HG02840 (cell line): ENCODE measurements around the gene RNF10.

Experiments used
- ATAC-seq: cut with Tn5 transposase; IDR thresholded peaks from one replicate; pipeline ENCODE4 v1.9.1; 2021; ENCODE audit warnings: mild to moderate bottlenecking, moderate library complexity, moderate number of reproducible peaks; ENCODE audit not compliant: unreplicated experiment, low FRiP score

Gene RNF10

DNA sequence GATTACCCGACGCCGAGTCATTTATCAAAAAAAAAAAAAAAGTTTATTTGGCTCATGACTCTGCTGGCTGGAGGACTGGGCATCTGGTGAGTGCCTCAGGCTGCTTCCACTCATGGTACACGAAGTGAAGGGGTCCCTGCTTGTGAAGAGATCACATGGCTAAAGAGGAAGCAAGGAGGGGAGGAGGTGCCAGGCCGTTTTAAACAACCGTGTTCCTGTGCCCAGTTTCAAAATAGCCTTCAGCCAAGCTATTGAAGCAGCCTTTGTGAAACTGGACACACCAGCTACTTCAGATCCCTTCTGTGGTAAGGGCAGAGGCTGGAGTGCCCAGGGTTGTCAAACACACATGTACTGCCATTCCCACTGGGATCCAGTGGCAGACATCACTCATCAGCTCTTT is 39.4 kb downstream of the RNF10 start:
- no peak for ATAC-seq

DNA sequence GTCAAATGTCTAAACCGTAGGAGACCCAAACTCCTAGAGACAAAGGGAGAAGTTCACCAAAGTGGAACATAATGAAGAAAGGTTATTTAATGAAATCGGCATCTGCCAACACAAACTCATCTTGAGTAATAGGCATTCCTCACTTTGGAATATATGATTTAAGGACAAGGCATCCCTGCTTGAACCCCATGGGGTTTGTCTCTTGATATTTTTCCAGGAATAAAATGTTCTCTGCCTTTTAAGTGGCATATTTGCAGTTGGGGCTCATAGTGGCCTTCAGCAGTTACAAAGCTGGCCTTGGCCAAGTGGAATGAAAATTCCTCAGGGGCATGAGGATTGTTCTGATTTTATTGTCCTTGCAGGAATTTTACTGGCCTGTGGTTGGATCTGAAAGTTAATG is 40.0 kb downstream of the RNF10 start:
- ATAC-seq: no peak

DNA sequence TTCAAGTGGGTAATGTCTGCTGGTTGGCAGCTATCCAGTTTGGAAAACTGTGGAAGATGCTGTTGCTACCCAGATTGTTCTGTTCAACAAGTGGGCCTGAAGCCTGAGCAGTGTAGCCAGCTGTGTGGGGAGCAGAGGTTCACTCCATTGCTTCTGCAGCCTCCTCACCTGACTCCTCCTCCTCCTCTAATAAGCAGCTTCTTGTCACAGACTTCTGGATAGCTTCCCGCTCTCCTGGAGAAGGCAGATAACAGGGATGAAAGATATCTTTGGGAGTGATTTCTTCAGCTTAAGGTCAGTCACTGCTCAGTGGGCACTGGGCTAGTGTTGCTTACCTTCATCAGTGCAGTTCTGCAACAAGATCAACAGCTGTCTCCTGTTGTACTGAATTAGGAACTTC is 45.0 kb downstream of the RNF10 start:
- no peak for ATAC-seq

DNA sequence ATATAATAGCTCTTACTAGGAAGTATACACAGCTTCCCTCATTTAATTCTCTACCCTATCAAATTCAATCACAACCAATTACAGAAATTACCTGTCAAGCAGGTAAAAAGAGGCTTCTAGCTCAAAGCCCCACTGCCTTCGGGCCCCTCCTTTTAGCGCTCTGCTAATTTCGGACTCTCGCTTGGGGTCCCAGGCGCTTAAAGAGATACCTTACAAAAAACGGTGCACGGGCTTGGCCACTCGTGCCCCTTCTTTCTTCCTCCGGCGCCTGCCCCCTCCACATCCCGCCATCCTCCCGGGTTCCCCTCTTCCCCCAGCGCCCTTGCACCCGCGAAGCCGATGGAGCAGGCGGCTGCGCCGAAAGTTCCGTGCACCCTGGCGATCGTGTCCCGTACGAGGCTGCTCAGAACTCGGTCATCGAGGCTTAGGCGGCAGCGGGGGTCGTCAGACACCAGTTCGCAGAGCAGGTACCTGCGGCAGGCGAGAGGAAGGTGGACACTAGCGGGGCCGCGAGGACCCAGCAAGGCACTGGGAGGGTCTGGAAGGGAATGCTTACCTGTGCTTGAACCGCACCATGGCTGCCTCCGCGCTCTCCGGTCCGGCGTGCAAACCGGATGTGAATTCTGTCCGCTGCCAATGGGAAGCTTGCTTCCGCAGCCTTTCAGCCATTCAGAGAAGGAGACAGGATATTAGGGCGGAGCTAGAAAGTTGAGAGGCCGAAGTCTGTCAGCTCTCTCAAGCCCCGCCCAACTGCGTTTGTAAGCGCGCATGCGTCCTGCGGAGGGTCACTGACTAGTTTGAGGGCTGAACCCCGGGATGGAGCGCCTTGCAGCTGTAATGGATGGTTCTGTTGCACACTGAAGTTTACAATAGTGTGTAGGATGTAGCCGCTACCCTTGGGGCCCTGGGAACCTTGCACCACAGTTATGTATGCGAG is 46.9 kb downstream of the RNF10 start, which contains the start of gene POP5:
TSS of gene POP5 (minus strand) at position 616 of the 937 bp plus-strand sequence. CDS start at position 576, 40 bp downstream.
- ATAC-seq: peak; percentile 95

DNA sequence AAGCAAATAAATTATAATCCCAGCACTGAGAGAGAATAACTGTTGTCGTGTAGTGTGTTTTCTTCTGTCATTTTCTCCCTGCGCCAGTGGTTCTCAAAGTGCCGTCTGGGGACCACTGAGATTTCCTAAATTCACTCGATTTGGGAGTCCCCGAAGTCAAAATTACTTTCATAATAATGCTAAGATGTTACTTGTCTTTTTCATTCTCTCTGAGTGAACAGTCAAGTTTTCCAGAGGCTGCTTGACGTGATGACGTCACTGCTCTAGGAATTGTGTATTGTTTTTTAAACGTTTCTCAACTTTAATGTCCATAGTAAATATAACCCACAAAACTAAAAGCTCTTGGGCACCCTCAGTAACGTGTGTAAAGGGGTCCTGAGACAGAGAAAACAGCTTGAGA is 47.8 kb downstream of the RNF10 start:
- no peak for ATAC-seq

DNA sequence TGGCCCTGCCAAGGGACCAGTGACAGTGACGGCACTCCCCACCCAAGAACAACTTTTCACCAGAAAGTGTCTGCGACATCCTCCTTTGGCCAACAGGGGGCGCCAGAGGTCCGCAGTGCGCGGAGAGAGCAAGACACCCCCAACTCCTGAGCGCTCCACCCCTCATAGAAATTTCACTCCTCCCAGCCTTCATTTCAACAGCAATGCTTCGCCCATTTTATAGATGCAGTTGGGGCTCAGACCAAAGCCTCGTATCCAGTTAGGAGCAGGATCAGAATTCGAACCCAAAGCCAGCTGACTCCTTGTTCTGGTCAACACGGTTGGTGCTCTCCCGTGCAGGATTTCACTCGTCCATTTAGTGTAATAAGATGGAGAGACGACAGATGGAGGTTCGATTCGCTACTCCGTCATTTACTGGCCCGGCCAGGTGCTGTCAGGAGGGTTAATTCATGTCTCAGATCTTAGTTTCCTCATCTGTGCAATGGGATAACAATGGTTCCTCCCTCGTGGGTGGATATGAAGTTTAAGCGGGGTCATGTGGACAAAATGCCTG is 49.4 kb downstream of the RNF10 start:
- ATAC-seq: no peak

DNA sequence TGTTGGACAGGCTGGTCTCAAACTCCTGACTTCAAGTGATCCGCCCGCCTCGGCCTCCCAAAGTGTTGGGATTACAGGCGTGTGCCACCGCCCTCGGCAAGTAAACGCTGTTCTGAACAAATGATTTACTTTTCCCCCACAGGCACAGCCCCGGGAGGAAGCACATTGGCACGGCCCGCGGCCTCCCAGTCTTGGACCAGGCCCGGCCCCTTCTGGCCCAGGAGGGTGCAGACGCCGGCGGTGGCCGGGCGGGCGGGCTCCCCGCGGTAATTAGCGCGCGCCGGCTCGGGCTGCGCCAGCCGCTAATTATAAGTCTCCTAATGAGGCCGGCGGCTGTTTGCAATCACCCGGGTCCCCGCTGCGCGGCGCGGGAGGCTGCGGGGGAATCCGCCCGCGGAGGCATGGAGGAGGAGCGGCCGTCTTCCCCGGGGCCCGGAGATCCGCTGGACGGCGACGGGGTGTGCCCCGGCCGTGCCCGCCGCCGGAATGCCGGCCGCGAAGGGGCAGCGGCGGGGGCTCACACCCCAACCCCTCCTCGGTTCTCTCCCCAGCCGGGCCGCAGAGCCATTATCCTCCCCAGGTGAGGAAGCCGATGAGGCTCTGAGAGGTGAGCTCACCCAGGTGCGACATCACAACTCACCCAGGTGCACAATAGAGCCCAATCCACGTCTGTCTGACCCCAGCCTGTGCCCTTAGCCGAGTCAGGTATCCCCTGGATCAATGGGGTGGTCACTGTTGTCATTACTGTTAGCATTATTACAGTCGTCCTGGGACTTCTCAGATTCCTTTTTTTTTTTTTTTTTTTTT is 50.4 kb downstream of the RNF10 start:
- no peak for ATAC-seq

DNA sequence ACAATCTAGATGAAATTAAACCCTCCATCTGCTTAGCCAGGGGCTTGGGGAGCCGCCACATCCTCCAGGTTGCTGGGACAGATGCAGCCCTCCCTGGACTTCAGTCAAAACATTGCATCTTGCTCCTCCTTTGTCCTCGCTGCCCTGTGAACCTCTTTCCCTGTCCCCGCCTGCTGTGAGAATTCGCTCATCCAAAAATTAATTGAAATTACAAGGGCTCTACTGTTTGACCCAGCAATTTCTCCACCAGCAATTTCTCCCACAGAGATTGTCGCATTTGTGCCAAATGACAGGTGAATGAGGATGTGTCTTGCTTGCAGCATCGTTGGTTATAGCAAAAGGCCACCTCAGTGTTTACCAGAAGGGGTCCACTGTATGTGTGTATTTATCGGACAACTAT is 52.0 kb downstream of the RNF10 start:
- no peak for ATAC-seq

DNA sequence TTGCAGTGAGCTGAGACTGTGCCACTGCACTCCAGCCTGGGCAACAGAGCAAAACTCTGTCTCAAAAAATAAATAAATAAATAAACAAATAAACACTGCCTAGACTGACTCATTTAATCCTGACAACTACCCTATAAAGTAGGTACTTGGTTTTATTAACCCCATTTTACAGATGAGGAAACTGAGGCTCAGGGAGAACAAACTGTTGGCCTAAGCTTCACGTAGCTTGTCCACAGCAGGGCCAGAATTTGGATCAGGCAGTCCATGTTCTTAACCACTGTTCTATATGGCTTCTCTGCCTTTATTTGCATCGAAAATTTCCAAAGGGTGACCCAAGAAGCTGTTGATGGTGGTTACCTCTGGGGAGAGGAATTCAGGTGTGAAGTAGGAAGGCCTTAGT is 52.7 kb downstream of the RNF10 start:
- ATAC-seq: no peak

DNA sequence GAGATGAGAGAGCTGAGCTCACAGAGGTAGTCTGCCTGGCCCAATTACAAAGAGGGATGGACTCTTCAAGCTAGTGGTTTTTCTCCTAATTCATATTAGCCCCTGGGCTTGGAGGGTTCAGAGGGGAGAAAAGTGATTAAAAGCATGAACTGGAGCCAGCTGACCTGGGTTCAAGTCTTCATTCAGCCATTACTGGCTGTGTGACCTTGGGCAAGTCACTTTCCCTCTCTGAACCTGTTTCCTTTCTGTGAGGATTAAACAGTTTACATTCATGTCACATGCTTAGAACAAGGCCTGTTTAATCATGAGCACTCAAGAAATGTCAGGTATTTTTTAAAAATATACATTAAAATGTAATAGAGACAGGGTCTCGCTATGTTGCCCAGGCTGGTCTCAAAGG is 54.2 kb downstream of the RNF10 start:
- ATAC-seq: no peak

DNA sequence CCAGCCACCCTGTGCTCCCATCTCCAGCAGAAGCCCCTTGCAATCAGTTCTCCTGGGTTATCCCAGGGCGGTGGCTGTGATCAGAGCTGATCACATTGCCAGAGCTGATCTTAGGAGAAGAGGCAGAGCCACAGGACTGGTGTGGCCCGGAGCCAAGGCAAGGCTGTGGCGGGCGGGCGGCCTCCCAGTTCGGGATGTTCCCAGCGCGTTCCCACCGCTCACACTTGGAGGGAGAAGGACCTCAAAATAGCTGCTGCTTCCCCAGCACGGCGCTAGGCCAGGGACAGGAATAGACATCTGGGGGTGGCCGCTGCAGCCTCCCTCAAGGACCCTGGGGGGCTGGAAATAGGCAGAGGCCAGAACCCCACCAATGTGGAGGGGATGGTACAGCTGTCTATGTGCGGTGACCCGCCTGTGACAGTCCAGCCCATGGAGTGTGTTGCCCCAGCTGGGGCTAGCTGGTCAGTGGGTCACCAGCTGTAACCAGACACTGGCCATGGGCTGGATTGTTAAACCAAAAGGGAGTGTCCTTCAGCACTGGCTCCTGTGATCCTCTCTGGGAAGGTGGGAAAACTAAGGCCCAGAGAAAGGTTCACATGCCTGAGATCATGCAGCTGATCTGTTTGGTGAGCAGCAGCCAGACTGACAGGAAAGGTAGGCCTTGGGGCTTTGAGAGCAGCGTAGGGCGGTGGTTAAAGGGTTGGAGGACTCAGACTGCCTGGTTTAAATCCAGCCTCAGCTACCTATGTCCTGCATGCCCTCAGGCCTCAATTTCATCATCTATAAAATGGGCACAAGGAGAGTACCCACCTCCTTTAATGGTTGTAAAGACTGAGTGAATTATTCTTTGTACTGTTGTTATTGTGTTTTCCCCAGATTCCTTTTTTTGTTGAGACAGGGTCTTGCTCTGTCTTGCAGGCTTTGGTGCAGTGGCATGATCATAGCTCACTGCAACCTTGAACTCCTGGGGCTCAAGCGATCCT is 55.1 kb downstream of the RNF10 start:
- no peak for ATAC-seq

DNA sequence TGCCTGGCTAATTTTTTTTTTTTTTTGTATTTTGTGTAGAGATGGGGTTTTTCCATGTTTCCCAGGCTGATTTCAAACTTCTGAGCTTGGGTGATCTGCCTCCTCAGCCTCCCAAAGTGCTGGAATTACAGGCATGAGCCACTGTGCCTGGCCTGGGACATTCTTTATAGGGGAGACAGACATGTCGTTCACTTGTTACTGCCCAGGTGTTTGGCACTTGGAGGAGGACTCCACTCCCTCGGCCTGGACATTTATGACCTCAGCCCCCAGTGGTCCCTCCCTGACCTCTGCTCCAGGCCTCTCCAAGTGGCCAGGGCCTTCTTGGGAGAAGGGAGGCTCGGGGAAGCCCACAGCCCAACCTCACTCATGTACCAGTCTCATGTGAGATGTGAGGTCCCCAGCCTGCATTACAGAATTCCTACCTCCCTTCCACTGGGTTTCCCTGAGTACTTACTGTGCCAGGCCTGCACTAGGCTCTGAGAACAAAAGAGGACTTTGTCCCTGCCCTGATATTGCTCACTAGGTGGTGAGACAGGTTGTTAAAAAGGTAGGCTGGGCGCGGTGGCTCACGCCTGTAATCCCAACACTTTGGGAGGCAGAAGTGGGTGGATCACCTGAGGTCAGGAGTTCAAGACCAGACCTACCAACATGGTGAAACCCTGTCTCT is 56.7 kb downstream of the RNF10 start:
- no peak for ATAC-seq

DNA sequence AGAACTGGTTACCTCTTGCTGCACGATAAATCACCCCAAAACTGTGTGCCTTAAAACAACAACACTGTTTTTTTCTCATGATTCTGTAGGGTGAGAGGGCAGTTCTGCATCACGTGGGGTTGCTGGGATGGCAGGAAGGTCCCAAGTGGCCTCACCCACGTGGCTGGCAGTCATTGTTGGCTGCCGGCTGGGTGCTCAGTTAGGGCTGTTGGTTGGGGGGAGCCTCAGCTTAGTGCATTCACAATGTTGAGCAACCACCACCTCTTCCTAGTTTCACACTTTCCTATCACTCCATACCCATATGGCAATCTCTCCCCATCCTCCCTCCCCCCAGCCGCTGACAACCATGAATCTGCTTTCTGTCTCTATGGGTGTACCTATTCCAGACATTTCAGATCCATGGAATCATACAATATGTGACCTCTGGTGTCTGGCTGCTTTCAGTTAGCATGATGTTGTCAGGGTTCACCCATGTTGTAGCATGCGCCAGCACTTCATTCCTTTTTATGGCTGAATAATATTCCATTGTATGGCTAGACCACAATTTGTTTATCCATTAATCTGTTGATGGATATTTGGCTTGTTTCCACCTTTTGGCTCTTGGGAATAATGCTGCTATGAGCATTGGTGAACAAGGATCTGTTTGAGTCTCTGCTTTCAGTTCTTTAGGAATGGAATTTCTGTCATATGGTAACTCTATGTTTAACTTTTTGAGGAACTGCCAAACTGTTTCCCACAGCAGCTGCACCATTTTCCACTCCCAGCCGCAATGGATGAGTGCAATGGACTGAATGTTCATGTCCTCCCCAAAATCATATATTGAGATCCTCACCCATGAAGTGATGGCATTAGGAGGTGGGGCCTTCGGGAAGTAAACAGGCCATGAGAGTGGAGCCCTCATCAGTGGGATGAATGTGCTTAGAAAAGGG is 58.2 kb downstream of the RNF10 start:
- ATAC-seq: no peak

DNA sequence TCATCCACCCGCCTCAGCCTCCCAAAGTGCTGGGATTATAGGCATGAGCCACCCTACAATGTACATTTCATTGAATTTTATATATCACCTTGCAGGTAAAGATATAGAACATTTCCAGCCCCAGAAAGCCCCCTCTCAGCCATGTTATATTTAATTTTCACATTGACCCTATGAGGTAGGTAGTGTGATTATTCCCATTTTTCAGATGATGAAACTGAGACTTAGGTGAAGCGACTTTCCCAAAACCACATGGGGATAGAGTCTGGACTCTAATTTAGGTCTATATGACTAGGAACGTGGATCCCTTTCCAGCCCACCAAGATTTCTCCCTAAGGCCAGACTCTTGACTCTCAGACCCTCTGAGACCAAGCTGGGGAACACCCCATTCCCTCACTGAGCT is 62.7 kb downstream of the RNF10 start:
- no peak for ATAC-seq

DNA sequence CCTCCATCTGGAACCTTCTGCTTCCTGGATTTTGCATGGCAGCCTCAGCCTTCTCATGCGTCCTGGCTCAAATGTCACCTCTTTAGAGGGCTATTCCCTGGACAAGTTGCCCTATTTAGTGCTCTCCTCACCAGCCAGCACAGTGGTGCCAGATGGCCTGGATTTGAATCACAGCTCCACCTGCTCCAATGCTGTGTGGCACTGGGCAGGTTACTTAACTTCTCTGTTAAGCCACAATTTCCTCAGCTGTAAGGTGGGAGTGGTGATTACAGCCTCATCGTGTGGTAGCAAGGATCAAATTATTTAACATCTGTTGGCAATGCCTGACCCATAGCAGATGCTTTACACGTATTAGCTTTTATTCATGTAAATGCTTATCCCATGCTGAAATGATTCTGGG is 63.7 kb downstream of the RNF10 start:
- ATAC-seq: no peak

DNA sequence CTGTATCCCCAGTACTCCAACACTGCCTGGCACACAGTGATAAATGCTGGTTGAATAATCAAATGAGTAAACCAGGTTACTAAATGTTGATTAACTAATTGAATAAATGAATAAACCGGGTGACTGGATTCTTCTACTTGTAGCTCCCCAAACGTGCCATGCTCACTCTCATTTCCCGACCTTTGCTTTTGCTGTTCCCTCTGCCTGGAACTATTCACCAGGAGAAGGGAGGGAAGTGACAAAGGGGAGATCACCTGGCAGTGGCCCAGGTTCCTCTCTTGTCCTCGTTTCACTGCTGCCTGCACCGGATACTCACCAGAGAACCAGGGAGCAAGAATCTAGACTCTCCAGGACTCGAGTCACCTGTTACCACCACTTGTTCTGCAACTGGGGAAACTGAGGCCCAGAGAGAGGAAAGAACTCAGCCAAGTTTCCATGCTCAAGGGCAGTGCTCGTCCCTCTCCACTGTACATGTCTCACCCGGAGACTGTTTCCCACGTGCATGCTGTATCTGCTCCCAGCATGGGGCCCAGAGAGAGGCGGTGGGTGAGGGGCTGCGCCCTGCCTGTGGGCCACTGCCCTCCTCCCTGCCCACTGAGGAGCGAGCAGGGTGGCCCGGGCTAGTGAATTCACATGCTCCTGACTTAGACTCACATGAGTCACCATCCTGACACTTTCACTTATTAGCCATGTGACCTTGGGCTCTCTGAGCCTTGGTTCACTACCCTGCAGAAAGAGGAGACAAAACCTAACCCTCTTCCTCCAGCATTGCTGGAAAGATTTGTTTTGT is 64.7 kb downstream of the RNF10 start:
- ATAC-seq: no peak

DNA sequence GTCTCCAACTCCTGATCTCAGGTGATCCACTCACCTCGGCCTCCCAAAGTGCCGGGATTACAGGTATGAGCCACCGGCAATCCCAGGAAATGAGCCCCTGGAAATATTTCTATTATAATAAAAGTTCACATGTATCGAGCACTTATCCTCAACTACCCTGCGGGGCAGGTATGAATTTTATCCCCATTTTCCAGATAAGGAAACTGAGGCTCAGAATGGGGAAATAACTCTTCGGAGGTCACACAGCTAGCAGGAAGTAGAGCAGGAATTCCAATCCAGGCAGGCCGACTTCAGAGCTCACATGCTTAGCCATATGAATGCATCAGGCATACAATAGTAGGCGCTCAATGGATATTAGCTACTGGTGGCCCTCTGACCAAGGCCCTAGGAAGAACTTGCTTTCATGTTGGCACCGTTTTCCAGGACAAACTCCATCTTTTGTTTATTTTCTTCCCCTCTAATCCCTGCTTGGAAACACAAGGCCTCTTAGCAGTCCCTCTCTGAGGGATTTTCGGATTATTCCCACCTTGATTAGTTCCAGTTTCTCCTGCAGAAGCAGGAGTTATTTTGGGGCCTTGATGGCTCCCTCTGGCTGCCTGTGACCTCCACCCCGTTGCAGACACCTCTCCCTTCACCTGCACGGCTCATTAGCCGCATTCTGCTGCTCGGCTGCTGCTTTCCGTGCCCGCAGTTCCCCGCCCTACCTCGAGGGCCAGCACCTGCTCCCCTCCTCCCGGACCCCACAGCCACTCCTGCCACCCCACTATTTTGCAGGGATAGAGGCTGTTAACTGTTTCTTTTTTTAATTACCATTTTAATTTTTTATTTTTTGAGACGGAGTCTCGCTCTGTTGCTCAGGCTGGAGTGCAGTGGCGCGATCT is 65.8 kb downstream of the RNF10 start:
- no peak for ATAC-seq
